Neural progenitor cell (in vitro differentiated cells): ENCODE data around the gene IZUMO2. TPM values are rescaled to one million over a fixed set of nuclear protein-coding genes. Genes with fewer than 3 reads are reported as not detected.
A peak's percentile ranks its signal among the peaks of the same experiment; 100 is the strongest.

Source experiments
- DNase-seq: peaks from one replicate; pipeline ENCODE4 v3.0.0-alpha.2; 2016; ENCODE audit warnings: low spot score
- H2AFZ ChIP-seq: fragments of 200-600 bp; sonication (generic); replicated peaks from 2 replicates; pipeline ENCODE4 v1.6.1; 2016; ENCODE audit warnings: antibody characterized with exemption
- H3F3A ChIP-seq: fragments of 200-600 bp; sonication (generic); 2 replicates; pipeline ENCODE4 v1.6.1; 2016; ENCODE audit warnings: antibody characterized with exemption, low read depth
- H3K27ac ChIP-seq: fragments of 200-600 bp; sonication (generic); 2 replicates; pipeline ENCODE4 v1.5.1; 2016; ENCODE audit warnings: mild to moderate bottlenecking
- H3K27me3 ChIP-seq: fragments of 200-600 bp; sonication (generic); 2 replicates; pipeline ENCODE4 v1.6.1; 2016; ENCODE audit warnings: mild to moderate bottlenecking, moderate library complexity
- H3K36me3 ChIP-seq: fragments of 200-600 bp; sonication (generic); 2 replicates; pipeline ENCODE4 v1.5.1; 2016
- H3K4me1 ChIP-seq: fragments of 200-600 bp; sonication (generic); 2 replicates; pipeline ENCODE4 v1.6.1; 2016; ENCODE audit warnings: mixed run types
- H3K4me2 ChIP-seq: fragments of 200-600 bp; sonication (generic); 2 replicates; pipeline ENCODE4 v1.6.1; 2016
- H3K4me3 ChIP-seq: fragments of 200-600 bp; sonication (generic); 2 replicates; pipeline ENCODE4 v1.5.1; 2016
- H3K79me2 ChIP-seq: fragments of 200-600 bp; sonication (generic); 2 replicates; pipeline ENCODE4 v1.6.1; 2016; ENCODE audit warnings: low read depth
- H3K9ac ChIP-seq: fragments of 200-600 bp; sonication (generic); 2 replicates; pipeline ENCODE4 v1.6.1; 2016
- H3K9me3 ChIP-seq: fragments of 200-600 bp; sonication (generic); 2 replicates; pipeline ENCODE4 v1.5.1; 2016; ENCODE audit warnings: low read depth
- H4K20me1 ChIP-seq: fragments of 200-600 bp; sonication (generic); 2 replicates; pipeline ENCODE4 v1.6.1; 2016; ENCODE audit warnings: low read depth
- H3K27ac Mint-ChIP-seq: 3 replicates; pipeline ENCODE4 v1.8.0; 2021; ENCODE audit warnings: mixed read lengths
- H3K27me3 Mint-ChIP-seq: 2 replicates; pipeline ENCODE4 v1.8.0; 2022; ENCODE audit warnings: low read depth, mild to moderate bottlenecking, inconsistent platforms, moderate library complexity, mixed read lengths; ENCODE audit not compliant: insufficient read depth
- H3K36me3 Mint-ChIP-seq: 3 replicates; pipeline ENCODE4 v1.8.0; 2021; ENCODE audit warnings: mixed read lengths
- H3K4me1 Mint-ChIP-seq: 3 replicates; pipeline ENCODE4 v1.8.0; 2021; ENCODE audit warnings: mixed read lengths
- H3K4me3 Mint-ChIP-seq: 3 replicates; pipeline ENCODE4 v1.8.0; 2021; ENCODE audit warnings: mild to moderate bottlenecking, moderate library complexity, mixed read lengths
- H3K9me3 Mint-ChIP-seq: 3 replicates; pipeline ENCODE4 v1.8.0; 2020; ENCODE audit warnings: mixed read lengths
- CTCF ChIP-seq: fragments of 200-600 bp; sonication (generic); IDR thresholded peaks from 2 replicates; pipeline ENCODE4 v1.5.1; 2017; ENCODE audit warnings: antibody characterized with exemption, mild to moderate bottlenecking
- EZH2 ChIP-seq: fragments of 200-600 bp; sonication (generic); IDR thresholded peaks from 2 replicates; pipeline ENCODE4 v1.6.1; 2017; ENCODE audit warnings: antibody characterized with exemption, mild to moderate bottlenecking, moderate library complexity
- EZH2phosphoT487 ChIP-seq: fragments of 200-600 bp; sonication (generic); IDR thresholded peaks from 2 replicates; pipeline ENCODE4 v1.6.1; 2017; ENCODE audit warnings: antibody characterized with exemption
- total RNA-seq: library from RNA; depleted of rRNA; stranded (reverse); fragments of >200 nt; gene quantifications from 2 replicates; pipeline ENCODE4 v1.2.3, GENCODE V29; 2015; ENCODE audit warnings: low replicate concordance

IZUMO2 gene
- total RNA-seq, 1 donor from 2014 or later: not detected

DNA sequence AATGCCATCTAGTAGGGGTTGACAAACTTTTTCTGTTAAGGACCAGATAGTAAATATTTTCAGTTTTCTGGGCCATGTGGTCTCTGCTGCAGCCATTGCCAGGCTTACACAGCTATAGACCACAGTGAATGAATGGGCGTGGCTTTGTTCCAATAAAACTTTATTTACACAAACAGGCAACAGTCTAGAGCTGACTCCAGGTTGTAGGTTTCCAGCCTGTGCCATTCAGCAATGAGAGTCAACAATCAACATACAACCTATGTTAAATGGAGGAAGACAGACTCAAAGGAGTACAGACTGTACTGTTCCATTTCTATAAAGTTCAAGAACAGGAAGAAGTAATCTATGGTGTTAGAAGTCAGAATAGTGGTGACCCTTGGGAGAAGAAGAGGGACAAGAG lies 15.2 kb upstream of the IZUMO2 start:
- peak overlapping the region; percentile 20 for H3K27ac Mint-ChIP-seq
- no peaks in the 10 kb centered on the region for H3K9me3 ChIP-seq
- H3K27ac ChIP-seq: no peak overlapping the region
- H4K20me1 ChIP-seq: no peaks in the 10 kb centered on the region
- peaks cover 3% of the 10 kb centered on the region for H3K27me3 Mint-ChIP-seq
- no peak overlapping the region for H3K4me3 ChIP-seq
- H3K4me1 Mint-ChIP-seq: peaks cover 20% of the 10 kb centered on the region
- no peak for DNase-seq
- no peaks in the 10 kb centered on the region for H3K9me3 Mint-ChIP-seq
- no peaks in the 10 kb centered on the region for H3F3A ChIP-seq
- no peak overlapping the region for H2AFZ ChIP-seq
- no peaks in the 10 kb centered on the region for H3K4me1 ChIP-seq
- no peak overlapping the region for H3K4me2 ChIP-seq
- no peak overlapping the region for H3K9ac ChIP-seq
- no peak for TF ChIP-seq EZH2
- TF ChIP-seq CTCF: no peak
- TF ChIP-seq EZH2phosphoT487: no peak
- no peaks in the 10 kb centered on the region for H3K36me3 ChIP-seq
- H3K36me3 Mint-ChIP-seq: no peaks in the 10 kb centered on the region
- no peaks in the 10 kb centered on the region for H3K79me2 ChIP-seq
- H3K27me3 ChIP-seq: no peaks in the 10 kb centered on the region
- no peak overlapping the region for H3K4me3 Mint-ChIP-seq

GRCh38 chr19:50176775-50177174 lies 13.7 kb upstream of the IZUMO2 start:
- Histone ChIP-seq H3K27me3 (no peaks in the 10 kb centered on the region), H2AFZ (no peak overlapping the region), H3K9me3 (no peaks in the 10 kb centered on the region), H3K36me3 (no peaks in the 10 kb centered on the region), H3F3A (no peaks in the 10 kb centered on the region), H4K20me1 (no peaks in the 10 kb centered on the region), H3K79me2 (no peaks in the 10 kb centered on the region), H3K4me2 (no peak overlapping the region), H3K27ac (no peak overlapping the region), H3K4me1 (no peaks in the 10 kb centered on the region), H3K9ac (no peak overlapping the region), H3K4me3 (no peak overlapping the region)
- H3K9me3 Mint-ChIP-seq: no peaks in the 10 kb centered on the region
- H3K27ac Mint-ChIP-seq: no peak overlapping the region
- H3K4me3 Mint-ChIP-seq: no peak overlapping the region
- H3K36me3 Mint-ChIP-seq: no peaks in the 10 kb centered on the region
- no peak for TF ChIP-seq EZH2
- no peak for TF ChIP-seq EZH2phosphoT487
- TF ChIP-seq CTCF: no peak
- H3K27me3 Mint-ChIP-seq: peaks cover 3% of the 10 kb centered on the region
- DNase-seq: no peak
- H3K4me1 Mint-ChIP-seq: peaks cover 23% of the 10 kb centered on the region

- no peak overlapping the region for H3K27ac ChIP-seq
- H3K36me3 ChIP-seq: no peaks in the 10 kb centered on the region
- H3K4me3 ChIP-seq: no peak overlapping the region
- Mint-ChIP-seq H3K36me3 (no peaks in the 10 kb centered on the region), H3K27me3 (peaks cover 3% of the 10 kb centered on the region), H3K9me3 (no peaks in the 10 kb centered on the region), H3K27ac (peak overlapping the region; percentile 29), H3K4me3 (no peak overlapping the region), H3K4me1 (peaks cover 24% of the 10 kb centered on the region)
- H3K27me3 ChIP-seq: no peaks in the 10 kb centered on the region
- TF ChIP-seq CTCF (no peak), EZH2 (no peak), EZH2phosphoT487 (no peak)
- H3K9ac ChIP-seq: no peak overlapping the region
- no peak for DNase-seq
- no peaks in the 10 kb centered on the region for H4K20me1 ChIP-seq
- H3F3A ChIP-seq: no peaks in the 10 kb centered on the region
- H3K79me2 ChIP-seq: no peaks in the 10 kb centered on the region
- H2AFZ ChIP-seq: no peak overlapping the region
- H3K4me2 ChIP-seq: no peak overlapping the region
- no peaks in the 10 kb centered on the region for H3K9me3 ChIP-seq
- no peaks in the 10 kb centered on the region for H3K4me1 ChIP-seq
Measured at GRCh38 chr19:50175924-50176323, 12.8 kb upstream of the IZUMO2 start.
